HEK293 (cell line): ENCODE data around the gene NLRP1.

Experiments
- CTCF ChIA-PET: fragments of 350-600 bp; formaldehyde crosslinking; extraction: SDS; loops from one replicate; lab custom pipeline; 2021; ENCODE audit warnings: antibody characterized with exemption; lab: Yijun Ruan, JAX
- POLR2A ChIA-PET: fragments of 300-600 bp; formaldehyde crosslinking; extraction: SDS; loops from one replicate; lab custom pipeline; 2020; ENCODE audit warnings: antibody characterized with exemption, inconsistent platforms; lab: Yijun Ruan, JAX
- H3K27ac ChIP-seq: fragments of 200-500 bp; sonication (Bioruptor generic); 2 replicates; pipeline ENCODE4 v1.5.1; 2014; ENCODE audit warnings: low read depth, low read length, control low read depth, inconsistent platforms; ENCODE audit errors: extremely low read depth
- H3K36me3 ChIP-seq, 2 experiments: fragments of 200-500 bp in 1 of 2; sonication (Bioruptor generic) in 1 of 2; 1 replicate in 1 of 2; 2 replicates in 1 of 2; pipeline ENCODE4 v1.5.1; 2014 to 2017; ENCODE audit warnings: inconsistent platforms in 2 of 2, low read length in 2 of 2; ENCODE audit not compliant: control insufficient read depth in 2 of 2, insufficient read depth in 1 of 2
- H3K4me1 ChIP-seq: fragments of 200-500 bp; sonication (Bioruptor generic); 2 replicates; pipeline ENCODE4 v1.5.1; 2014; ENCODE audit warnings: mild to moderate bottlenecking, low read length, inconsistent platforms; ENCODE audit not compliant: control insufficient read depth, insufficient read depth
- H3K4me3 ChIP-seq: 2 replicates; pipeline ENCODE4 v1.5.1; 2011; ENCODE audit warnings: low read depth, mild to moderate bottlenecking, control low read depth, low read length, moderate library complexity
- H3K9me3 ChIP-seq: fragments of 200-500 bp; sonication (Bioruptor generic); 2 replicates; pipeline ENCODE4 v1.5.1; 2014; ENCODE audit warnings: low read depth, low read length, inconsistent platforms; ENCODE audit not compliant: control insufficient read depth, insufficient read depth
- HIC1 ChIP-seq: fragments of 450-650 bp; formaldehyde crosslinking; IDR thresholded peaks from 2 replicates; pipeline ENCODE4 v1.5.1; 2016; ENCODE audit warnings: missing biosample characterization, missing genetic modification characterization
- KLF10 ChIP-seq: fragments of 450-650 bp; IDR thresholded peaks from 2 replicates; pipeline ENCODE4 v1.5.1; 2018; ENCODE audit warnings: missing biosample characterization, mild to moderate bottlenecking, missing genetic modification characterization
- MYNN ChIP-seq: fragments of 450-650 bp; formaldehyde crosslinking; IDR thresholded peaks from 2 replicates; pipeline ENCODE4 v1.5.1; 2016; ENCODE audit warnings: missing biosample characterization, missing genetic modification characterization, borderline replicate concordance
- PRDM10 ChIP-seq: fragments of 450-650 bp; formaldehyde crosslinking; IDR thresholded peaks from 2 replicates; pipeline ENCODE4 v1.5.1; 2016; ENCODE audit warnings: missing biosample characterization, missing genetic modification characterization
- PRDM2 ChIP-seq: fragments of 450-650 bp; formaldehyde crosslinking; IDR thresholded peaks from 2 replicates; pipeline ENCODE4 v1.5.1; 2016; ENCODE audit warnings: missing biosample characterization, missing genetic modification characterization, borderline replicate concordance
- RBAK ChIP-seq: fragments of 450-650 bp; formaldehyde crosslinking; IDR thresholded peaks from 2 replicates; pipeline ENCODE4 v1.5.1; 2016; ENCODE audit warnings: missing biosample characterization, missing genetic modification characterization
- SALL2 ChIP-seq: fragments of 450-650 bp; formaldehyde crosslinking; IDR thresholded peaks from 2 replicates; pipeline ENCODE4 v1.5.0; 2017; ENCODE audit warnings: missing biosample characterization, mild to moderate bottlenecking, missing genetic modification characterization, borderline replicate concordance
- SCRT1 ChIP-seq: fragments of 450-650 bp; formaldehyde crosslinking; IDR thresholded peaks from 2 replicates; pipeline ENCODE4 v1.5.1; 2016; ENCODE audit warnings: missing biosample characterization, missing genetic modification characterization, borderline replicate concordance
- ZBTB8A ChIP-seq: fragments of 450-650 bp; formaldehyde crosslinking; IDR thresholded peaks from 2 replicates; pipeline ENCODE4 v1.5.1; 2016; ENCODE audit warnings: missing biosample characterization, missing genetic modification characterization
- ZNF362 ChIP-seq: fragments of 450-650 bp; formaldehyde crosslinking; IDR thresholded peaks from 2 replicates; pipeline ENCODE4 v1.5.1; 2016; ENCODE audit warnings: missing biosample characterization, missing genetic modification characterization
- ZNF394 ChIP-seq: fragments of 450-650 bp; formaldehyde crosslinking; IDR thresholded peaks from 2 replicates; pipeline ENCODE4 v1.5.1; 2016; ENCODE audit warnings: missing biosample characterization, missing genetic modification characterization, mild to moderate bottlenecking, moderate library complexity, borderline replicate concordance
- ZNF426 ChIP-seq: fragments of 450-650 bp; formaldehyde crosslinking; IDR thresholded peaks from 2 replicates; pipeline ENCODE4 v1.5.1; 2017; ENCODE audit warnings: missing biosample characterization, missing genetic modification characterization, mild to moderate bottlenecking, inconsistent platforms, moderate library complexity
- ZNF48 ChIP-seq: fragments of 450-650 bp; formaldehyde crosslinking; IDR thresholded peaks from 2 replicates; pipeline ENCODE4 v1.5.1; 2016; ENCODE audit warnings: missing biosample characterization, missing genetic modification characterization
- ZNF488 ChIP-seq: fragments of 450-650 bp; formaldehyde crosslinking; IDR thresholded peaks from 2 replicates; pipeline ENCODE4 v1.5.1; 2016; ENCODE audit warnings: missing biosample characterization, missing genetic modification characterization
- ZNF624 ChIP-seq: fragments of 450-650 bp; formaldehyde crosslinking; IDR thresholded peaks from 2 replicates; pipeline ENCODE4 v1.5.1; 2017; ENCODE audit warnings: missing biosample characterization, missing genetic modification characterization
- ZNF692 ChIP-seq: fragments of 450-650 bp; formaldehyde crosslinking; IDR thresholded peaks from 2 replicates; pipeline ENCODE4 v1.5.1; 2016; ENCODE audit warnings: missing biosample characterization, missing genetic modification characterization
- ZSCAN30 ChIP-seq: fragments of 450-650 bp; IDR thresholded peaks from 2 replicates; pipeline ENCODE4 v1.5.1; 2018; ENCODE audit warnings: missing biosample characterization, mild to moderate bottlenecking, missing genetic modification characterization, moderate library complexity

NLRP1 gene

GRCh38 chr17:5630434-5630833 is 46.1 kb upstream of the NLRP1 start:
- Histone ChIP-seq H3K9me3 (no peaks in the 10 kb centered on the region), H3K27ac (no peak overlapping the region), H3K36me3 (no peaks in the 10 kb centered on the region)
- TF ChIP-seq HIC1 (tag by site-specific recombination), result no peak
- TF ChIP-seq ZNF48 (tag by site-specific recombination), result no peak
- TF ChIP-seq ZNF394, result no peak
- no peak for TF ChIP-seq ZNF426 (tag by site-specific recombination)
- no peak for TF ChIP-seq ZSCAN30 (tag by site-specific recombination)
- TF ChIP-seq MYNN (tag by site-specific recombination), result no peak
- TF ChIP-seq KLF10 (tag by site-specific recombination), result no peak
- TF ChIP-seq, all 188 proteins: peak for 0
- no peaks in the 10 kb centered on the region for H3K4me1 ChIP-seq
- H3K4me3 ChIP-seq, result no peak overlapping the region
- ChIA-PET CTCF (no interaction called here), POLR2A (no interaction called here)

GRCh38 chr17:5629128-5629527 is 44.8 kb upstream of the NLRP1 start:
- no peaks in the 10 kb centered on the region for H3K4me1 ChIP-seq
- ChIA-PET POLR2A (no interaction called here), CTCF (interaction anchor here (0.7 to 1.0 kb wide), 2 partner anchors 37 to 589 kb away, joined by 3 read pairs; no protein-coding TSS in a partner anchor)
- no peaks in the 10 kb centered on the region for H3K36me3 ChIP-seq
- H3K9me3 ChIP-seq, result no peaks in the 10 kb centered on the region
- no peak overlapping the region for H3K27ac ChIP-seq
- no peak overlapping the region for H3K4me3 ChIP-seq
- no peak for TF ChIP-seq RBAK
- TF ChIP-seq PRDM2 (tag by site-specific recombination), result no peak
- TF ChIP-seq PRDM10, result no peak
- no peak for TF ChIP-seq ZNF488
- no peak for TF ChIP-seq ZBTB8A (tag by site-specific recombination)
- TF ChIP-seq ZNF692 (tag by site-specific recombination), result no peak
- no peak for TF ChIP-seq SCRT1 (tag by site-specific recombination)
- TF ChIP-seq ZNF624 (tag by site-specific recombination), result no peak
- TF ChIP-seq ZNF362 (tag by site-specific recombination), result no peak
- no peak for TF ChIP-seq SALL2
